Activated CD8-positive, alpha-beta T cell treated with anti-CD3 and anti-CD28 coated beads for 36 hours (primary cell): Measurements from ENCODE around the gene MAP2. TPM values are rescaled to one million over a fixed set of nuclear protein-coding genes. Genes with fewer than 3 reads are reported as not detected.

Experiments used
- ATAC-seq: fragments of 200-7000 bp; cut with Tn5 transposase; one replicate; pipeline ENCODE4 v1.10.0; 2021; ENCODE audit warnings: mild to moderate bottlenecking, moderate library complexity
- CTCF ChIA-PET: fragments of 350-600 bp; sonication (Branson Sonifier 250); formaldehyde crosslinking; loops from one replicate; lab custom pipeline; 2021; ENCODE audit warnings: antibody characterized with exemption; lab: Charles Lee
- POLR2A ChIA-PET: fragments of 350-600 bp; sonication (Branson Sonifier 250); formaldehyde crosslinking; loops from one replicate; lab custom pipeline; 2021; ENCODE audit warnings: antibody characterized with exemption; lab: Charles Lee
- DNase-seq: peaks from one replicate; pipeline ENCODE4 v3.0.0-alpha.2; 2020
- H3K27ac Mint-ChIP-seq: one replicate; pipeline ENCODE4 v1.8.0; 2021; ENCODE audit warnings: mild to moderate bottlenecking, mixed read lengths
- H3K27me3 Mint-ChIP-seq: one replicate; pipeline ENCODE4 v1.8.0; 2021; ENCODE audit warnings: mixed read lengths
- H3K36me3 Mint-ChIP-seq: one replicate; pipeline ENCODE4 v1.8.0; 2021; ENCODE audit warnings: low read depth, mixed read lengths
- H3K4me1 Mint-ChIP-seq: one replicate; pipeline ENCODE4 v1.8.0; 2021; ENCODE audit warnings: low read depth, mixed read lengths
- H3K4me3 Mint-ChIP-seq: one replicate; pipeline ENCODE4 v1.8.0; 2021; ENCODE audit warnings: mild to moderate bottlenecking, moderate library complexity, mixed read lengths
- H3K9me3 Mint-ChIP-seq: one replicate; pipeline ENCODE4 v1.8.0; 2021; ENCODE audit warnings: mixed read lengths
- CTCF ChIP-seq: fragments of 200-600 bp; IDR thresholded peaks from one replicate; pipeline ENCODE4 v1.8.0; 2022; ENCODE audit warnings: antibody characterized with exemption, mild to moderate bottlenecking
- intact Hi-C: fragments of 100-400 bp; cut with micrococcal nuclease; formaldehyde crosslinking; loops from one replicate; pipeline ENCODE4 v1.10.0; 2022
- total RNA-seq, 2 experiments: library from RNA; stranded (reverse); gene quantifications; one replicate each; pipeline ENCODE4 v1.2.3, GENCODE V29; 2021

The MAP2 gene
- total RNA-seq, 2 experiments from 2014 or later, result not detected

GRCh38 chr2:209560911-209561310, 137.1 kb downstream of the MAP2 start:
- no peak overlapping the region for H3K27ac Mint-ChIP-seq

GRCh38 chr2:209563453-209563852, 139.6 kb downstream of the MAP2 start:
- Mint-ChIP-seq H3K9me3 (no peaks in the 10 kb centered on the region), H3K4me3 (no peak overlapping the region), H3K4me1 (no peaks in the 10 kb centered on the region), H3K36me3 (no peaks in the 10 kb centered on the region), H3K27ac (no peak overlapping the region), H3K27me3 (peaks cover 2% of the 10 kb centered on the region)
- ChIA-PET POLR2A (interaction anchor here (0.6 kb wide), 1 partner anchor 642 kb away, joined by 3 read pairs; no protein-coding TSS in a partner anchor), CTCF (no interaction called here)
- DNase-seq (no peak), ATAC-seq (no peak)
- TF ChIP-seq CTCF, result no peak
- intact Hi-C loops, result no loop called here

More at GRCh38 chr2:209560911-209561310, 137.1 kb downstream of the MAP2 start:
- no peaks in the 10 kb centered on the region for H3K9me3 Mint-ChIP-seq
- no peak for ATAC-seq
- no peak for TF ChIP-seq CTCF
- DNase-seq, result no peak
- H3K4me1 Mint-ChIP-seq, result no peaks in the 10 kb centered on the region
- H3K27me3 Mint-ChIP-seq, result peaks cover 2% of the 10 kb centered on the region
- POLR2A ChIA-PET, result no interaction called here
- intact Hi-C loops, result no loop called here
- no peaks in the 10 kb centered on the region for H3K36me3 Mint-ChIP-seq
- no peak overlapping the region for H3K4me3 Mint-ChIP-seq
- CTCF ChIA-PET, result interaction anchor here (0.9 kb wide), 1 partner anchor 17 kb away, joined by 3 read pairs; no protein-coding TSS in a partner anchor

- no peak for DNase-seq
- Mint-ChIP-seq H3K36me3 (no peaks in the 10 kb centered on the region), H3K27ac (no peak overlapping the region), H3K4me3 (no peak overlapping the region), H3K27me3 (peaks cover 2% of the 10 kb centered on the region), H3K4me1 (no peaks in the 10 kb centered on the region), H3K9me3 (no peaks in the 10 kb centered on the region)
- intact Hi-C loops, result no loop called here
- ChIA-PET POLR2A (no interaction called here), CTCF (interaction anchor here (0.9 kb wide), 1 partner anchor 9 kb away, joined by 3 read pairs; no protein-coding TSS in a partner anchor)
- ATAC-seq, result no peak
- no peak for TF ChIP-seq CTCF
Measured at GRCh38 chr2:209564816-209565215, 141.0 kb downstream of the MAP2 start.

- Mint-ChIP-seq H3K36me3 (no peaks in the 10 kb centered on the region), H3K4me3 (no peak overlapping the region), H3K27me3 (no peaks in the 10 kb centered on the region), H3K27ac (no peak overlapping the region), H3K4me1 (no peaks in the 10 kb centered on the region), H3K9me3 (no peaks in the 10 kb centered on the region)
- no peak for DNase-seq
- ChIA-PET CTCF (interaction anchor here (1.1 kb wide), 1 partner anchor 12 kb away, joined by 3 read pairs; no protein-coding TSS in a partner anchor), POLR2A (no interaction called here)
- intact Hi-C loops, result no loop called here
- TF ChIP-seq CTCF, result no peak
- ATAC-seq, result no peak
Measured at GRCh38 chr2:209565896-209566582, 142.2 kb downstream of the MAP2 start.

- ATAC-seq (no peak), DNase-seq (no peak)
- no peak overlapping the region for H3K27ac Mint-ChIP-seq
- POLR2A ChIA-PET, result no interaction called here
- H3K27me3 Mint-ChIP-seq, result peaks cover 1% of the 10 kb centered on the region
- intact Hi-C loops, result no loop called here
- H3K4me3 Mint-ChIP-seq, result no peak overlapping the region
- no peak for TF ChIP-seq CTCF
- no peaks in the 10 kb centered on the region for H3K4me1 Mint-ChIP-seq
- no peaks in the 10 kb centered on the region for H3K36me3 Mint-ChIP-seq
- no peaks in the 10 kb centered on the region for H3K9me3 Mint-ChIP-seq
- CTCF ChIA-PET, result no interaction called here
Measured at GRCh38 chr2:209570194-209570593, 146.3 kb downstream of the MAP2 start.
